H1 (cell line): ENCODE measurements around the gene PPM1K. TPM values are rescaled to one million over a fixed set of nuclear protein-coding genes. Genes with fewer than 3 reads are reported as not detected.

ENCODE experiments used
- CTCF ChIA-PET: fragments of 300-600 bp; sonication (Branson Sonifier 250); formaldehyde crosslinking; loops from one replicate; lab custom pipeline; 2021; ENCODE audit not compliant: partially characterized antibody; lab: Charles Lee
- POLR2A ChIA-PET: fragments of 300-600 bp; sonication (Branson Sonifier 250); formaldehyde crosslinking; loops from one replicate; lab custom pipeline; 2021; ENCODE audit warnings: inconsistent platforms; ENCODE audit not compliant: partially characterized antibody; lab: Charles Lee
- DNase-seq, 2 experiments: peaks; one replicate each; pipeline versions ENCODE4 v3.0.0 to v3.0.0-alpha.2; 2010 to 2022; ENCODE audit warnings: low spot score in 2 of 2, low read depth in 1 of 2, mixed read lengths in 1 of 2
- FAIRE-seq: peaks from 2 replicates; lab custom pipeline; 2011; peaks lifted over from hg19 to GRCh38; lab: Jason Lieb, UNC
- H2AFZ ChIP-seq: 2 replicates; pipeline ENCODE4 v1.8.1; 2012; ENCODE audit warnings: low read length, inconsistent platforms
- H2AK5ac ChIP-seq: 2 replicates; pipeline ENCODE4 v1.6.1; 2013; ENCODE audit warnings: low read depth, low read length
- H2BK120ac ChIP-seq: replicated peaks from 2 replicates; pipeline ENCODE3; 2013; ENCODE audit warnings: low read depth, low read length, inconsistent platforms
- H2BK12ac ChIP-seq: 2 replicates; pipeline ENCODE4 v1.6.1; 2013; ENCODE audit warnings: low read depth, low read length
- H2BK15ac ChIP-seq: 2 replicates; pipeline ENCODE4 v1.6.1; 2013; ENCODE audit warnings: low read length
- H2BK20ac ChIP-seq: 2 replicates; pipeline ENCODE4 v1.6.1; 2013; ENCODE audit warnings: low read length
- H2BK5ac ChIP-seq: 2 replicates; pipeline ENCODE4 v1.6.1; 2013; ENCODE audit warnings: low read depth, low read length
- H3K14ac ChIP-seq: 2 replicates; pipeline ENCODE4 v1.6.1; 2013; ENCODE audit warnings: inconsistent platforms; ENCODE audit not compliant: insufficient read length
- H3K18ac ChIP-seq: 2 replicates; pipeline ENCODE4 v1.6.1; 2013; ENCODE audit warnings: low read length; ENCODE audit errors: extremely low read depth
- H3K23ac ChIP-seq: 2 replicates; pipeline ENCODE4 v1.6.1; 2013; ENCODE audit warnings: inconsistent platforms; ENCODE audit not compliant: insufficient read length
- H3K23me2 ChIP-seq: 2 replicates; pipeline ENCODE4 v1.6.1; 2013; ENCODE audit warnings: low read depth, low read length
- H3K27ac ChIP-seq: 2 replicates; pipeline ENCODE4 v1.6.1; 2011; ENCODE audit warnings: low read depth, low read length, inconsistent platforms
- H3K27me3 ChIP-seq, 4 experiments: replicated peaks in 1 of 4; 1 replicate in 1 of 4; 2 replicates in 3 of 4; pipeline versions ENCODE4 v1.6.1 to v1.8.1; 2011 to 2013; ENCODE audit warnings: low read length in 3 of 4, mild to moderate bottlenecking in 3 of 4, inconsistent platforms in 2 of 4, mixed read lengths in 2 of 4, moderate library complexity in 1 of 4; ENCODE audit not compliant: control insufficient read depth in 3 of 4, insufficient read depth in 3 of 4; ENCODE audit errors: extremely low read depth in 1 of 4
- H3K36me3 ChIP-seq, 4 experiments: 2 replicates each; pipeline versions ENCODE4 v1.6.1 to v1.8.1; 2011 to 2013; ENCODE audit warnings: mild to moderate bottlenecking in 4 of 4, low read length in 3 of 4, moderate library complexity in 2 of 4, control low read depth in 1 of 4, inconsistent platforms in 1 of 4; ENCODE audit not compliant: insufficient read depth in 4 of 4, control insufficient read depth in 2 of 4
- H3K4ac ChIP-seq: replicated peaks from 2 replicates; pipeline ENCODE3; 2013; ENCODE audit warnings: low read length, low read depth, mixed read lengths, inconsistent platforms; ENCODE audit not compliant: insufficient read length
- H3K4me1 ChIP-seq, 4 experiments: replicated peaks in 1 of 4; 1 replicate in 1 of 4; 2 replicates in 3 of 4; pipeline versions ENCODE4 v1.6.1 to v1.8.1; 2011 to 2013; ENCODE audit warnings: low read length in 3 of 4, inconsistent platforms in 2 of 4, mixed read lengths in 1 of 4; ENCODE audit not compliant: insufficient read depth in 4 of 4, control insufficient read depth in 3 of 4
- H3K4me2 ChIP-seq, 2 experiments: 2 replicates each; pipeline versions ENCODE4 v1.6.1 to v1.8.1; 2011 to 2013; ENCODE audit warnings: low read depth in 2 of 2, low read length in 2 of 2, control low read depth in 1 of 2, inconsistent platforms in 1 of 2, mild to moderate bottlenecking in 1 of 2; ENCODE audit not compliant: insufficient read depth in 1 of 2
- H3K4me3 ChIP-seq, 4 experiments: fragments of 200-600, 300-600 bp in 1 of 4; sonication (generic), shearing (Covaris generic), sonication (Bioruptor Twin) in 1 of 4; 2 replicates each; pipeline versions ENCODE4 v1.5.1 to v1.8.1; 2011 to 2016; ENCODE audit warnings: low read length in 4 of 4, low read depth in 3 of 4, control low read depth in 2 of 4, inconsistent platforms in 2 of 4, mild to moderate bottlenecking in 2 of 4, mixed read lengths in 1 of 4, moderate library complexity in 1 of 4; ENCODE audit not compliant: insufficient read depth in 2 of 4; ENCODE audit errors: extremely low read depth in 1 of 4
- H3K56ac ChIP-seq: replicated peaks from 2 replicates; pipeline ENCODE3; 2013; ENCODE audit warnings: low read depth, mild to moderate bottlenecking, mixed read lengths, low read length, inconsistent platforms; ENCODE audit not compliant: insufficient read length
- H3K79me1 ChIP-seq: 2 replicates; pipeline ENCODE4 v1.6.1; 2013; ENCODE audit warnings: low read depth, low read length, control low read depth
- H3K79me2 ChIP-seq, 2 experiments: 2 replicates each; pipeline versions ENCODE4 v1.6.1 to v1.8.1; 2012 to 2013; ENCODE audit warnings: low read length in 2 of 2, mild to moderate bottlenecking in 2 of 2, inconsistent platforms in 1 of 2; ENCODE audit not compliant: insufficient read depth in 2 of 2, control insufficient read depth in 1 of 2
- H3K9ac ChIP-seq, 4 experiments: replicated peaks in 1 of 4; 1 replicate in 1 of 4; 2 replicates in 3 of 4; pipeline versions ENCODE4 v1.6.1 to v1.8.1; 2011 to 2013; ENCODE audit warnings: low read depth in 3 of 4, low read length in 3 of 4, control low read depth in 2 of 4, mild to moderate bottlenecking in 2 of 4, moderate library complexity in 2 of 4, inconsistent platforms in 1 of 4; ENCODE audit errors: extremely low read depth in 1 of 4
- H3K9me3 ChIP-seq, 2 experiments: 2 replicates each; pipeline versions ENCODE4 v1.6.1 to v1.8.1; 2012 to 2013; ENCODE audit warnings: mild to moderate bottlenecking in 2 of 2, moderate library complexity in 2 of 2, control low read depth in 1 of 2, inconsistent platforms in 1 of 2, low read depth in 1 of 2, low read length in 1 of 2, mixed read lengths in 1 of 2; ENCODE audit not compliant: insufficient read depth in 2 of 2
- H4K20me1 ChIP-seq, 2 experiments: replicated peaks in 1 of 2; 2 replicates each; pipeline versions ENCODE3 to v1.8.1; 2011 to 2013; ENCODE audit warnings: inconsistent platforms in 2 of 2, low read length in 2 of 2, mild to moderate bottlenecking in 1 of 2; ENCODE audit not compliant: insufficient read depth in 2 of 2, control insufficient read depth in 1 of 2
- H4K5ac ChIP-seq: 2 replicates; pipeline ENCODE4 v1.6.1; 2013; ENCODE audit warnings: low read length, low read depth, mixed read lengths, inconsistent platforms; ENCODE audit not compliant: insufficient read length
- H4K8ac ChIP-seq: 2 replicates; pipeline ENCODE4 v1.8.0; 2013; ENCODE audit warnings: mild to moderate bottlenecking, moderate library complexity, low read length, inconsistent platforms; ENCODE audit not compliant: insufficient read depth; ENCODE audit errors: extremely low read depth
- H4K91ac ChIP-seq: replicated peaks from 2 replicates; pipeline ENCODE3; 2013; ENCODE audit warnings: low read length, mixed read lengths, inconsistent platforms; ENCODE audit not compliant: insufficient read length
- KDM5A ChIP-seq: fragments of 200-600 bp; IDR thresholded peaks from 2 replicates; pipeline ENCODE4 v1.7.1; 2012; ENCODE audit warnings: mild to moderate bottlenecking, low read length, inconsistent platforms, mixed read lengths
- SP4 ChIP-seq: IDR thresholded peaks from 2 replicates; pipeline ENCODE4 v1.6.1; 2012; ENCODE audit warnings: low read length, inconsistent platforms
- TAF7 ChIP-seq: optimal IDR thresholded peaks from 2 replicates; pipeline ENCODE3; 2011; ENCODE audit warnings: low read depth, mild to moderate bottlenecking, inconsistent platforms, low read length, moderate library complexity, borderline replicate concordance
- ZNF274 ChIP-seq: IDR thresholded peaks from 2 replicates; pipeline ENCODE4 v1.7.0; 2012; ENCODE audit warnings: low read length, borderline replicate concordance; ENCODE audit errors: extremely low read depth
- WGBS, 2 experiments: shearing (Covaris generic) in 1 of 2; methylation state at CpG; one replicate each; pipeline versions ENCODE4 v1.1.6 to v1.1.7; 2013 to 2015; ENCODE audit warnings: low lambda C conversion rate in 2 of 2, mixed read lengths in 2 of 2, inconsistent platforms in 1 of 2, low coverage in 1 of 2, missing lambda C conversion rate in 1 of 2; ENCODE audit not compliant: insufficient replicate concordance in 2 of 2, insufficient coverage in 1 of 2, insufficient read length in 1 of 2; ENCODE audit errors: extremely low coverage in 1 of 2, missing lambda C conversion rate in 1 of 2; 5-methylcytosine and 5-hydroxymethylcytosine counted together
- polyA plus RNA-seq, 7 experiments: library from polyadenylated mRNA; depleted of rRNA in 3 of 7; stranded (reverse) in 5 of 7; unstranded in 2 of 7; fragments of >200 nt in 5 of 7; fragments of 200-250 nt in 2 of 7; gene quantifications; 1 replicate in 5 of 7; 2 replicates in 1 of 7; 4 replicates in 1 of 7; pipeline versions ENCODE4 v1.2.1 to v1.2.3, GENCODE V29; 2011 to 2013; ENCODE audit warnings: missing spikeins in 2 of 7, mixed read lengths in 2 of 7
- total RNA-seq: library from RNA; stranded (reverse); fragmentation: NEBNext Ultra II Directional; extraction: Animal tissue kit (Norgen Biotek cat#: 25700); gene quantifications from 2 replicates; pipeline ENCODE4 v1.2.1, GENCODE V29; 2021

The PPM1K gene
- total and polyA plus RNA-seq, 2 of the 8 experiments (the other 6 are each of a cell fraction or from before 2014, with no cell fraction given): 4.2 to 10.7 TPM

DNA sequence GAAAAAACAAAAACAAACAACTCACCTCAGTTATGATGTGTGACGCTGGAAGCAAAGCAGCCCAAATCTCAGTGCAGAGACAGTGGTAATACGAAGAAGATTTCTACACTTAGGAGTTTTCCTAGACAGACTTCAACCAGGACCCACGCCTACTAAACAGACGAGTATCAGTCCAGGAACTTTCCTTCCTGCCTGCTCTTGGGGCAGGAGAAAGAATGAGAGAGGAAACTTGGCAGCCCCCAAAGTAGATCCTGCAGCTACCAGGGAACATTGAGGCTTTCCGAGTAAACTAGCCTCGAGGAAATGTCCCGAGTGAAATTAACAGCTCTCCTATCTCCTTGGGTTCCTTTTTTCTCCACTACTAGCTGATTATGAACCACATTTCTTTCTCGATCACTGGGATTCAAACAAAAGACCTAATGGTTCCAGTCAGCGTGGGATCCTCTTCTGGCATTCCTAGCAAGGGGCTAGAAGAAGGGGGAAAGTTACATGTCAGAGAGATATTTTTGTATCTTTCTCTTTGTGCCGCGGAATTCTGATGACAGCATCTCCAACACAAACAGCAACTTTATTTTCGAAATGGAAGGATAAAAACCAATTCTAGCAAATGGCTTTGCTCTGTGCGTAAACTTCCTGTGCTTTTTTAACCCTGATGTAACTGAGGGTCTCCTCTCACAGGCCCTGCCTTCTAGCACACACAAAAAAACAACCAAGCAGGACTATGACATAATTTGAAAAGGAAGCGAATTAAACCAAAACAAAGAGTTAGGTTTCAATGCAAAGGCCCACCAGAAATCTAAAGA, 53.2 kb downstream of the PPM1K start:
- Histone ChIP-seq H3K4me3 (no peak overlapping the region), H3K23ac (no peak overlapping the region), H4K91ac (no peak overlapping the region), H3K79me2 (no peaks in the 10 kb centered on the region), H3K27me3 (no peaks in the 10 kb centered on the region), H2BK120ac (no peak overlapping the region), H2AK5ac (no peak overlapping the region), H4K20me1 (no peaks in the 10 kb centered on the region), H3K23me2 (no peaks in the 10 kb centered on the region), H3K4me2 (no peak overlapping the region), H3K36me3 (no peaks in the 10 kb centered on the region), H3K9ac (no peak overlapping the region), H3K18ac (no peak overlapping the region), H2BK12ac (no peak overlapping the region), H2BK20ac (no peak overlapping the region), H3K79me1 (no peaks in the 10 kb centered on the region), H2AFZ (peak overlapping the region; percentile 88), H2BK5ac (no peak overlapping the region), H4K8ac (no peak overlapping the region), H3K14ac (no peak overlapping the region), H3K4ac (no peak overlapping the region), H3K27ac (no peak overlapping the region), H3K9me3 (no peaks in the 10 kb centered on the region), H3K4me1 (no peaks in the 10 kb centered on the region), H4K5ac (no peak overlapping the region), H2BK15ac (no peak overlapping the region), H3K56ac (no peak overlapping the region)
- FAIRE-seq: no peak
- POLR2A ChIA-PET: interaction anchor here (1.3 kb wide), 1 partner anchor 9 kb away, joined by 3 read pairs; no protein-coding TSS in a partner anchor
- DNase-seq: peak in 1 of 2 experiments; percentile 35
- TF ChIP-seq SP4: no peak
- no peak for TF ChIP-seq TAF7
- no peak for TF ChIP-seq KDM5A
- TF ChIP-seq ZNF274: no peak
- WGBS, 2 experiments: 83% methylated on average over 14 of the region's 14 CpGs; no CpG with 5 or more reads in 1 of the 2 experiments
- CTCF ChIA-PET: interaction anchor here (0.6 to 1.4 kb wide), 3 partner anchors 13 to 58 kb away, joined by 3 to 4 read pairs (median 4); no protein-coding TSS in a partner anchor
